CD1c-positive myeloid dendritic cell (primary cell): Measurements from ENCODE around the gene CD79A.
A peak's percentile ranks its signal among the peaks of the same experiment; 100 is the strongest.

Experiments
- DNase-seq: peaks from one replicate; pipeline ENCODE4 v3.0.0-alpha.2; 2016; ENCODE audit errors: extremely low spot score

CD79A gene

GRCh38 chr19:41918653-41919244, 41.7 kb downstream of the CD79A start:
- no peak for DNase-seq

- no peak for DNase-seq
These were observed 43.1 kb downstream of the CD79A start for GRCh38 chr19:41919948-41920712.

GRCh38 chr19:41920882-41921576, 44.0 kb downstream of the CD79A start:
- DNase-seq, result peak; percentile 12

GRCh38 chr19:41921577-41922576, 44.8 kb downstream of the CD79A start:
- no peak for DNase-seq

GRCh38 chr19:41922585-41922984, 45.5 kb downstream of the CD79A start:
- no peak for DNase-seq

- no peak for DNase-seq
These were observed 46.1 kb downstream of the CD79A start for GRCh38 chr19:41923045-41923788.

- no peak for DNase-seq
These were observed 47.4 kb downstream of the CD79A start for GRCh38 chr19:41924151-41925145.

GRCh38 chr19:41925208-41926003, 48.3 kb downstream of the CD79A start:
- no peak for DNase-seq

GRCh38 chr19:41926028-41926762, 49.1 kb downstream of the CD79A start:
- no peak for DNase-seq

- DNase-seq, result no peak
These were observed 49.9 kb downstream of the CD79A start for GRCh38 chr19:41926763-41927496.

- DNase-seq, result no peak
These were observed 50.6 kb downstream of the CD79A start for GRCh38 chr19:41927497-41928192.

- DNase-seq, result peak; percentile 8
These were observed 51.2 kb downstream of the CD79A start, which contains the start of gene ERFL for GRCh38 chr19:41928221-41928683. Gene ERFL (minus strand): TSS chr19:41928449. CDS start chr19:41912919, 15,530 bp downstream.

- DNase-seq, result peak; percentile 40
These were observed 51.9 kb downstream of the CD79A start for GRCh38 chr19:41928754-41929535.

- no peak for DNase-seq
These were observed 52.5 kb downstream of the CD79A start for GRCh38 chr19:41929536-41930071.

GRCh38 chr19:41930322-41930722, 53.2 kb downstream of the CD79A start:
- DNase-seq, result no peak
